ENCODE measurements around the gene ERAS.
"Not testable (repeated sequence)": the region's sequence is repeated elsewhere in the genome, so short reads cannot be mapped to it uniquely, and the experiment has no call there.

ERAS gene

GRCh38 chrX:48798318-48798717 is 28.0 kb upstream of the ERAS start:
- no peak for DNase-seq

- no peak for DNase-seq
These were observed 25.6 kb upstream of the ERAS start for GRCh38 chrX:48800574-48801279.

- peak; percentile 96 for DNase-seq
These were observed 24.8 kb upstream of the ERAS start, which contains the start of gene HDAC6 for GRCh38 chrX:48801280-48802088. TSS of gene HDAC6 (plus strand) at chrX:48802067. CDS start at chrX:48802693, 626 bp downstream.

DNA sequence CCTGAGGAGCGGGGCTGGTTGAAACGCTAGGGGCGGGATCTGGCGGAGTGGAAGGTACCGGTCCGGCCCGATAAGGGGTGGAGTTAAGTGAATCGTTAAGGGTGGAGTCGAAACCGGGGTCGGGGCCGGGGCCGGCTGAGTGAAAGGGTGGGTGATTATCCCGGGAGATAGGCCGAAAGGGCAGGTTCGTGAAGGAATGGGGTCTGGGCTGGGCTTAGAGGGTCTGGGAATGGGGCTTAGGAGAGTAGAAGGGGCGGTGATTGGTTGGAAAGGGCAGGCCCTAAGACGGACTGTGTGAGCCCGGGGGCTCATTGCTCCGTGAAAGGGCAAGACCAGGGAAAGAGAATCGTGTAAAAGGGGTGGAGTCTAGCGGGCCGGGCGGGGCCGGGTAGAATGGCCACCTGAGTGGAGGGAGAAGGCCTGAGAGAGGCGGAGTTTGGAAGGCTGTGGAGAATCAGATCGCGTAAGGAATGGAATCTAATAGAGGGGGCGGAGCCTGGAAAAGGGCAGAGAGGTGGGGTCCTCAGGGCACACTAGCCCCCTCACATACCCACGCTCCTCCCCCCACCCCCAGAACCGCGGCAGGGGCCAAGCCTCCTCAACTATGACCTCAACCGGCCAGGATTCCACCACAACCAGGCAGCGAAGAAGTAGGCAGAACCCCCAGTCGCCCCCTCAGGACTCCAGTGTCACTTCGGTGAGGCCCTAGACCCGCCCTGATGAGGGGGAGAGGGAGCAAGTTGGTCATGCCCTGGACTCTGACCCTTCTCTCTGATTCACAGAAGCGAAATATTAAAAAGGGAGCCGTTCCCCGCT is 24.0 kb upstream of the ERAS start:
- DNase-seq, result peak; percentile 83

DNA sequence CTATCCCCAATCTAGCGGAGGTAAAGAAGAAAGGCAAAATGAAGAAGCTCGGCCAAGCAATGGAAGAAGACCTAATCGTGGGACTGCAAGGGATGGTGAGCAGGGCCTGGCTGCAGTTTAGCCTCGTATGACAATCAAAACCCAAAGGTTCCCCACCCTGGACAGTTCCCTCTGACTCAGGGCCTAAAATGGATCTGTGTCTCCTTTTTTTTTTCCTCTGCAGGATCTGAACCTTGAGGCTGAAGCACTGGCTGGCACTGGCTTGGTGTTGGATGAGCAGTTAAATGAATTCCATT is 23.5 kb upstream of the ERAS start:
- DNase-seq, result no peak

DNA sequence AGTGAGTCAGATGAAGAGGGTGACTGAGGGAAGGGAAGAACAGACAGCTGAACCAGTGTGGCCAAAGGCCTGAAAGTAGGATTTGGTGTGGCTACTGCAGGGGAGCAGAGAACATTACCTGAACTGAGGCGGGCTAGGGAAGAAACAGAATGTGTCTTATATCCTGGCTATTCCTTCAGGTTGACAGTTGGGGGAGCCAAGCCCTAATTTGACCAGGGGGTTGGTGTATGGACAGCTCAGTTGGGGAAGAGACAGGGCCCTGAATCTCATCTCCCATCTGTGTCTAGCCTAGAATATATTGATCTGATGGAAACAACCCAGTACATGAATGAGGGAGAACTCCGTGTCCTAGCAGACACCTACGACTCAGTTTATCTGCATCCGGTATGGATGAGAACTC is 20.2 kb upstream of the ERAS start:
- DNase-seq, result no peak

GRCh38 chrX:48813644-48814043 is 12.7 kb upstream of the ERAS start:
- no peak for DNase-seq

- DNase-seq, result no peak
These were observed 11.6 kb upstream of the ERAS start for GRCh38 chrX:48814722-48815121.

GRCh38 chrX:48815266-48815665 is 11.0 kb upstream of the ERAS start:
- DNase-seq, result no peak

GRCh38 chrX:48816014-48816810 is 10.1 kb upstream of the ERAS start:
- no peak for DNase-seq

DNA sequence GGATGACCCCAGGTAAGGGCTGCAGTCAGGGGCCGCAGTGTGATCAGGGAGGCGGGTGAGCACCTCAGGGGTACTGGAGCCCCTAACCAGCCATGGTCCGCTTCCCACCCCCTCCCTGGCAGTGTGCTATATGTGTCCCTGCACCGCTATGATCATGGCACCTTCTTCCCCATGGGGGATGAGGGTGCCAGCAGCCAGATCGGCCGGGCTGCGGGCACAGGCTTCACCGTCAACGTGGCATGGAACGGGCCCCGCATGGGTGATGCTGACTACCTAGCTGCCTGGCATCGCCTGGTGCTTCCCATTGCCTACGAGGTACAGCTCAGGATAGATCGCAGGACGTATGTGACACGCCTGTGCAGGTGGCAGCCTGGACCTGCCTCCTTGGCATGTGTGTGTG is 8.2 kb upstream of the ERAS start:
- no peak for DNase-seq

- DNase-seq, result no peak
These were observed 7.4 kb upstream of the ERAS start for GRCh38 chrX:48818866-48819265.

DNA sequence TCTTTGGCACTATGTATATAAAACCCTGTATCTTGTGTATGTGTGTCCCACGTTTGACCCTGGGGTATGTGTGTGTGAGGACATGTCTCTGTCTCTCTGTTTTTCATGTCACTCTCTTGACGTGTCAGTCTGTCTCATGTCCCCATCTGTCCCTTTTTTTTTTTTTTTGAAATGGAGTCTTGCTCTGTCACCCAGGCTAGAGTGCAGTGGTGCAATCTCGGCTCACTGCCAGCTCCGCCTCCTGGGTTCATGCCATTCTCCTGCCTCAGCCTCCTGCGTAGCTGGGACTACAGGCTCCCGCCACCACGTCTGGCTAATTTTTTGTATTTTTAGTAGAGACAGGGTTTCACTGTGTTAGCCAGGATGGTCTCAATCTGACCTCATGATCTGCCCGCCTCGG is 6.9 kb upstream of the ERAS start:
- not testable (repeated sequence) for DNase-seq

DNA sequence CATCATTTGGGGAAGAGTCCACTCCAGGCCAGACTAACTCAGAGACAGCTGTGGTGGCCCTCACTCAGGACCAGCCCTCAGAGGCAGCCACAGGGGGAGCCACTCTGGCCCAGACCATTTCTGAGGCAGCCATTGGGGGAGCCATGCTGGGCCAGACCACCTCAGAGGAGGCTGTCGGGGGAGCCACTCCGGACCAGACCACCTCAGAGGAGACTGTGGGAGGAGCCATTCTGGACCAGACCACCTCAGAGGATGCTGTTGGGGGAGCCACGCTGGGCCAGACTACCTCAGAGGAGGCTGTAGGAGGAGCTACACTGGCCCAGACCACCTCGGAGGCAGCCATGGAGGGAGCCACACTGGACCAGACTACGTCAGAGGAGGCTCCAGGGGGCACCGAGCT is 3.3 kb upstream of the ERAS start:
- no peak for DNase-seq

GRCh38 chrX:48824066-48824465 is 2.2 kb upstream of the ERAS start:
- no peak for DNase-seq

- no peak for DNase-seq
These were observed 752 bp downstream of the ERAS start for GRCh38 chrX:48826876-48827653.

- no peak for DNase-seq
These were observed 1.3 kb downstream of the ERAS start for GRCh38 chrX:48827654-48827968.

DNA sequence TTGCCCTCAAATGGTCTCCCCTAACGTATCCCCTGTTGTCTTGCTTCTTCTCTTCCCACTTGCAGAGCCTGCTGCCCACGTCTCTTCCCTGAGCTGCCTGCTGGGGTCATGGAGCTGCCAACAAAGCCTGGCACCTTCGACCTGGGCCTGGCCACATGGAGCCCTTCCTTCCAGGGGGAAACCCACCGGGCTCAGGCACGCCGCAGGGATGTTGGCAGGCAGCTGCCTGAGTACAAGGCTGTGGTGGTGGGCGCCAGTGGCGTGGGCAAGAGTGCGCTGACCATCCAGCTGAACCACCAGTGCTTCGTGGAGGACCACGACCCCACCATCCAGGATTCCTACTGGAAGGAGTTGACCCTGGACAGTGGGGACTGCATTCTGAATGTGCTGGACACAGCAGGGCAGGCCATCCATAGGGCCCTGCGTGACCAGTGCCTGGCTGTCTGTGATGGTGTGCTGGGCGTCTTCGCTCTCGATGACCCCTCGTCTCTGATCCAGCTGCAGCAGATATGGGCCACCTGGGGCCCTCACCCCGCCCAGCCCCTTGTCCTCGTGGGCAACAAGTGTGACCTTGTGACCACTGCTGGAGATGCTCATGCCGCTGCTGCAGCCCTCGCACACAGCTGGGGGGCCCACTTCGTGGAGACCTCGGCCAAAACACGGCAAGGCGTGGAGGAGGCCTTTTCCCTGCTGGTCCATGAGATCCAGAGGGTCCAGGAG is 2.9 kb downstream of the ERAS start:
- DNase-seq, result no peak

- DNase-seq, result no peak
These were observed 5.0 kb downstream of the ERAS start for GRCh38 chrX:48831136-48831908.

DNA sequence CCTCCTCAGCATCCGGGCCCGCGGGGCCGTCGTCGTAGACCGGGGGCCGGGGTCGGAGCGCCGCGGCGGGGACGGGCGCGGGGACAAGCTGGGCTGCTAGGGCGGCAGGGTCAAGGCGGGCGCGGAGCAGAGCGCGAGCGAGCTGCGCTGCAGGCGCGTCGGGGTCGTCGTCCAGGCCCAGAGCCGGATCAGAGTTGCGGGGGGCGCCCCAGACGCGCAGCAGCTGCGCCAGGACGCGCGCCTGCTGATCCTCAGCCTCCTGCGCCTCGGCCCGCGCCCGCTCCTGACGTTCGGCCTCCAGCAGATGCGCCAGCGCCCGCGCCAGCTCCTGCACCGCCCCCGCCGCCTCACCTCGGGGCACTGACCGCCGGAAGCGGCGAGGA is 5.6 kb downstream of the ERAS start:
- no peak for DNase-seq
